AG09309 (cell line): ENCODE data around the gene HOXA11.

Experiments
- DNase-seq: peaks from one replicate; pipeline ENCODE4 v3.0.0-alpha.2; 2010; ENCODE audit warnings: low read depth
- H3K4me3 ChIP-seq: 2 replicates; pipeline ENCODE4 v1.5.1; 2011; ENCODE audit warnings: mild to moderate bottlenecking, low read depth, low read length, moderate library complexity; ENCODE audit not compliant: control insufficient read depth
- TF ChIP-seq, protein P1 (sequence below): IDR thresholded peaks from 2 replicates; pipeline ENCODE4 v1.5.1; 2011; ENCODE audit warnings: mild to moderate bottlenecking, low read depth, low read length, inconsistent platforms; ENCODE audit not compliant: insufficient read depth, control insufficient read depth; ENCODE audit errors: missing control alignments

Gene HOXA11

GRCh38 chr7:27197137-27198042 lies 12.4 kb upstream of the HOXA11 start:
- no peak for DNase-seq
- peak overlapping the region; percentile 79 for H3K4me3 ChIP-seq

GRCh38 chr7:27196287-27196767 lies 11.3 kb upstream of the HOXA11 start:
- TF ChIP-seq, protein P1, sequence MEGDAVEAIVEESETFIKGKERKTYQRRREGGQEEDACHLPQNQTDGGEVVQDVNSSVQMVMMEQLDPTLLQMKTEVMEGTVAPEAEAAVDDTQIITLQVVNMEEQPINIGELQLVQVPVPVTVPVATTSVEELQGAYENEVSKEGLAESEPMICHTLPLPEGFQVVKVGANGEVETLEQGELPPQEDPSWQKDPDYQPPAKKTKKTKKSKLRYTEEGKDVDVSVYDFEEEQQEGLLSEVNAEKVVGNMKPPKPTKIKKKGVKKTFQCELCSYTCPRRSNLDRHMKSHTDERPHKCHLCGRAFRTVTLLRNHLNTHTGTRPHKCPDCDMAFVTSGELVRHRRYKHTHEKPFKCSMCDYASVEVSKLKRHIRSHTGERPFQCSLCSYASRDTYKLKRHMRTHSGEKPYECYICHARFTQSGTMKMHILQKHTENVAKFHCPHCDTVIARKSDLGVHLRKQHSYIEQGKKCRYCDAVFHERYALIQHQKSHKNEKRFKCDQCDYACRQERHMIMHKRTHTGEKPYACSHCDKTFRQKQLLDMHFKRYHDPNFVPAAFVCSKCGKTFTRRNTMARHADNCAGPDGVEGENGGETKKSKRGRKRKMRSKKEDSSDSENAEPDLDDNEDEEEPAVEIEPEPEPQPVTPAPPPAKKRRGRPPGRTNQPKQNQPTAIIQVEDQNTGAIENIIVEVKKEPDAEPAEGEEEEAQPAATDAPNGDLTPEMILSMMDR: peak; percentile 77
- H3K4me3 ChIP-seq: peak overlapping the region; percentile 79
- DNase-seq: no peak

More at GRCh38 chr7:27197137-27198042, 12.4 kb upstream of the HOXA11 start:
- TF ChIP-seq, protein P1: no peak

DNA sequence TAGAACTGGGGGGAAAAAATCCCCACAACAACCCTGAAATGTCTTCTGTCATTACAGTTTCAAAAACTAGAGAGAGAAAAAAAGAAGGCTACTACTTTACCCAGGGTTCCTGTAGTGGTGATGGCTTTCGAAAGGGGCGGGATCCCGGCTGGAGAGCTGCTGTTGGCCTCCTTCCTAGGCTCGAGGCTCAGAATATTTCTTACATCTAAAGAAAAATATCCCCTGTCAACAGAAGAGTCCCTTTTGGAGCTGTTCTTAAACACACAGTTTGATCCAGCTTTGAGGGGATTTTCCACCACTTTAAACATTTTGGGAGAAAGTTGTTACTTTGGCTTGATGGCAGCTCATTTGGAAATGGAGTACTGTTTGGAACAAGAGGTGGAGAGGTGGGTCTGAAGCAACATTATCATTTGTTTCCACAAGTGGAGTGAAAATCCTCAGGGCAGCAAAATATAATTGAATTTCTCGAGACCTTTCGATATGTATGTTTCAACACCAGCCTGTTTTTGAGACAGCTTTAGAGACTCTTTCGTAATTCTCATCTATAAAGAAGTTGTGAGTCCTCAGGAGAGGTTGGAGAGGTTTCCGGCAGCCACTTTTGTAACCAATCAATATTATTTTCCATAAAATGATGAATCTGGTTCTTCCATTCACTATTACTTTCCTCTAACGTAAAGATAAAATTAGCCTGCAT lies 9.8 kb upstream of the HOXA11 start:
- TF ChIP-seq, protein P1: no peak
- no peak for DNase-seq
- peak overlapping the region; percentile 65 for H3K4me3 ChIP-seq

- peak overlapping the region; percentile 65 for H3K4me3 ChIP-seq
- DNase-seq: no peak
- TF ChIP-seq, protein P1: no peak
Measured at GRCh38 chr7:27194002-27194352, 8.9 kb upstream of the HOXA11 start.

DNA sequence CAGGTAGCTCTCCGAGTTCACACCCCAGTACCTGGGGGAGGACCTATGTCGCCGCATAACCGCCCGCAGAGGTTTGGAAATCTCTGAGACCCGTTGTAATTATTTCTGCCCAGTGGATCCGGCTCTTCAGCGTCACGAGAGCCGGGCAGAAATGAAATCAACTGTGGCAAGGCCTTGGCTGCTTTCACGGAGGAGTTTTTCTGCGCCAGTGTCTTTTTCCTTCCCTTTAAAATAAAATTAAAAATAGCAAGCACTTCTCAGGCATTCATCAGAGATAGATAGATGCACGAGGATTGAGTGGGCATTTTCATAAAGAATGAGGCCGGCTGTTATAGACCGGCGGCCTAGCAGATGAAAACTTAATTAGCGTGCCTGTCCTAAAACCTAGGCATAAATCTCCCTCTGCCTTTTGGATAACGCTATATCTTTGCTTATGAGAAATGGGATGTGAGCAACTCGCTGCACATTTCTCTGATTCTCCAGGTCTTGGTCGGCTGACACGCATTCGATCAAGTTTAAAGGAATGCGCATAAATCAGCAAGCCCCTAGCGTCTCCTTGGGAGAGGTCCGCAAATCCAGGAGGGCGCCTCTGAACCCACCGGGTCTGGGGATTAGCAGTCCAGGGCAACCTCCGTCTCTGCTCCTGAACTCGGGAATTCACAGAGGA lies 8.4 kb upstream of the HOXA11 start:
- DNase-seq: no peak
- H3K4me3 ChIP-seq: peak overlapping the region; percentile 65
- TF ChIP-seq, protein P1: no peak
